C4-2B (cell line): ENCODE results near the gene NHSL2.

Experiments used
- CTCF ChIP-seq: fragments of 450-650 bp; conservative IDR thresholded peaks from 2 replicates; pipeline ENCODE4 v1.5.1; 2017; ENCODE audit warnings: mild to moderate bottlenecking
- ZFX ChIP-seq: fragments of 450-650 bp; IDR thresholded peaks from 2 replicates; pipeline ENCODE4 v1.6.1; 2017

DNA sequence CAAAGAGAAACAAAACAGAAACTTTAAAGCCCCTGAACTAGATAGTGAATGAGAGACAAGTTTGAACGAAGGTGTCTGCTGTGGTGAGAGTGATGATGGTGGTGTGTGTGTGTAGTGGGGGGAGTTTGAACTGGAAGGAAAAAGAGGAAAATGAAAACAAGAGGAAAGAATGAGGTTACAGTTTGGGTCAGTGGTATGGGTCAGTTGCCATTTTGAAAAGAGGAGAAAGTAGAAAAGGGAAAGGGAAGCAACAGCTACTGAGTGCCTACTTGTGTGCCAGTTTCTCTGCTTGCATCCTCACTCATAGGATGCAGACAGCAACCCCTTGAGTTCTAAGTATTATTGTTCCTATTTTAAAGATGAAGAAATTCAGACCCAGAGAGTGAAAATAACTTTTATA is 26.0 kb downstream of the NHSL2 start:
- TF ChIP-seq ZFX (no peak), CTCF (no peak)
